Esophagus squamous epithelium (tissue), 5 donors: ENCODE measurements around the gene FHIP1B. TPM values are rescaled to one million over a fixed set of nuclear protein-coding genes. Genes with fewer than 3 reads are reported as not detected.

Experiments used
- DNase-seq: peaks from one replicate; lab custom pipeline; 2025; lab: John Stamatoyannopoulos, UW
- H3K27ac ChIP-seq, 4 donors: fragments of 200-600 bp; sonication (generic); one replicate each; pipeline ENCODE4 v1.5.1; 2016 to 2019; ENCODE audit warnings: mild to moderate bottlenecking in 1 of 4
- H3K27me3 ChIP-seq, 4 donors: fragments of 200-600 bp; sonication (generic); 1 replicate in 3 of 4; 2 replicates in 1 of 4; pipeline versions ENCODE4 v1.5.1 to v1.6.0; 2017 to 2021; ENCODE audit warnings: antibody characterized with exemption in 1 of 4
- H3K36me3 ChIP-seq, 3 donors: fragments of 200-600 bp; sonication (generic); one replicate each; pipeline ENCODE4 v1.5.1; 2016 to 2019
- H3K4me1 ChIP-seq, 3 donors: fragments of 200-600 bp; sonication (generic); one replicate each; pipeline ENCODE4 v1.5.1; 2017 to 2019
- H3K4me3 ChIP-seq, 4 donors: fragments of 200-600 bp; sonication (generic); 1 replicate in 3 of 4; 2 replicates in 1 of 4; pipeline ENCODE4 v1.5.1; 2016 to 2019; ENCODE audit warnings: mild to moderate bottlenecking in 2 of 4, moderate library complexity in 1 of 4
- H3K9me3 ChIP-seq, 3 donors: fragments of 200-600 bp; sonication (generic); one replicate each; pipeline ENCODE4 v1.5.1; 2016 to 2019
- POLR2A ChIP-seq, 4 donors: fragments of 450-650 bp; IDR thresholded peaks; one replicate each; pipeline ENCODE4 v1.6.1; 2017; ENCODE audit warnings: antibody characterized with exemption in 4 of 4, mild to moderate bottlenecking in 4 of 4, moderate library complexity in 3 of 4
- WGBS, 2 donors: methylation state at CpG; one replicate each; pipeline ENCODE4 v1.1.5; 2018; 5-methylcytosine and 5-hydroxymethylcytosine counted together
- intact Hi-C: fragments of 100-400 bp; cut with DNase I; formaldehyde crosslinking; loops from one replicate; pipeline ENCODE4 v1.15.0; 2022
- total RNA-seq, 4 donors: library from RNA; depleted of rRNA; stranded (reverse); fragments of >200 nt; gene quantifications; one replicate each; pipeline ENCODE4 v1.1.0, GENCODE V29; 2016
- TF ChIP-seq, protein P1 (sequence below), 6 experiments: fragments of 450-650 bp in 4 of 6; fragments of 200-600 bp in 2 of 6; sonication (generic) in 2 of 6; IDR thresholded peaks; one replicate each; pipeline ENCODE4 v1.5.1; 2016 to 2019; ENCODE audit warnings: antibody characterized with exemption in 6 of 6, mild to moderate bottlenecking in 4 of 6, moderate library complexity in 4 of 6
- donor health status: DM: yes; HTN: yes; CAD: no.

The FHIP1B gene
- total RNA-seq, 4 donors from 2014 or later = 8.3 to 33.5 (median 23.1) TPM

DNA sequence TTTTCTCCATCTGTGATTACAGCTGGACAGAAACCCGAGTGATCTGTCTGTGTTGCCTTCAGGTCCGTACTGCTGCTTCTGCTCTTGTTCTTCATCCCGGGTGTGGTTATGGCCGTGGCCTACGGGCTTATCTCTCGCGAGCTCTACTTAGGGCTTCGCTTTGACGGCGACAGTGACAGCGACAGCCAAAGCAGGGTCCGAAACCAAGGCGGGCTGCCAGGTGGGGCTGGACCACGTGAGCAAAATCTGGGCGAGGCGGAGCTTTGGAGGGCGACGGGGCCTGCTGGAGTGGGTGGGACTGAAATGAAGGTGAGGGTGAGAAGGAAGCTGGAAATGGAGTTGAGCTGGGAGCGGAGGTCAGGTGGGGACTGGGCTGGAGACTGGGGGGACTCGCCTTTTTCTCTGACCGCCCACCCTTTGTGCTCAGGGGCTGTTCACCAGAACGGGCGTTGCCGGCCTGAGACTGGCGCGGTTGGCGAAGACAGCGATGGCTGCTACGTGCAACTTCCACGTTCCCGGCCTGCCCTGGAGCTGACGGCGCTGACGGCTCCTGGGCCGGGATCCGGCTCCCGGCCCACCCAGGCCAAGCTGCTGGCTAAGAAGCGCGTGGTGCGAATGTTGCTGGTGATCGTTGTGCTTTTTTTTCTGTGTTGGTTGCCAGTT, 36.3 kb upstream of the FHIP1B start:
- H3K4me3 ChIP-seq = no peak overlapping the region
- DNase-seq = no peak
- TF ChIP-seq, protein P1, sequence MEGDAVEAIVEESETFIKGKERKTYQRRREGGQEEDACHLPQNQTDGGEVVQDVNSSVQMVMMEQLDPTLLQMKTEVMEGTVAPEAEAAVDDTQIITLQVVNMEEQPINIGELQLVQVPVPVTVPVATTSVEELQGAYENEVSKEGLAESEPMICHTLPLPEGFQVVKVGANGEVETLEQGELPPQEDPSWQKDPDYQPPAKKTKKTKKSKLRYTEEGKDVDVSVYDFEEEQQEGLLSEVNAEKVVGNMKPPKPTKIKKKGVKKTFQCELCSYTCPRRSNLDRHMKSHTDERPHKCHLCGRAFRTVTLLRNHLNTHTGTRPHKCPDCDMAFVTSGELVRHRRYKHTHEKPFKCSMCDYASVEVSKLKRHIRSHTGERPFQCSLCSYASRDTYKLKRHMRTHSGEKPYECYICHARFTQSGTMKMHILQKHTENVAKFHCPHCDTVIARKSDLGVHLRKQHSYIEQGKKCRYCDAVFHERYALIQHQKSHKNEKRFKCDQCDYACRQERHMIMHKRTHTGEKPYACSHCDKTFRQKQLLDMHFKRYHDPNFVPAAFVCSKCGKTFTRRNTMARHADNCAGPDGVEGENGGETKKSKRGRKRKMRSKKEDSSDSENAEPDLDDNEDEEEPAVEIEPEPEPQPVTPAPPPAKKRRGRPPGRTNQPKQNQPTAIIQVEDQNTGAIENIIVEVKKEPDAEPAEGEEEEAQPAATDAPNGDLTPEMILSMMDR (IDR thresholded peaks at IDR 0.05) = no peak
- no peak for TF ChIP-seq POLR2A (IDR thresholded peaks at IDR 0.05)

DNA sequence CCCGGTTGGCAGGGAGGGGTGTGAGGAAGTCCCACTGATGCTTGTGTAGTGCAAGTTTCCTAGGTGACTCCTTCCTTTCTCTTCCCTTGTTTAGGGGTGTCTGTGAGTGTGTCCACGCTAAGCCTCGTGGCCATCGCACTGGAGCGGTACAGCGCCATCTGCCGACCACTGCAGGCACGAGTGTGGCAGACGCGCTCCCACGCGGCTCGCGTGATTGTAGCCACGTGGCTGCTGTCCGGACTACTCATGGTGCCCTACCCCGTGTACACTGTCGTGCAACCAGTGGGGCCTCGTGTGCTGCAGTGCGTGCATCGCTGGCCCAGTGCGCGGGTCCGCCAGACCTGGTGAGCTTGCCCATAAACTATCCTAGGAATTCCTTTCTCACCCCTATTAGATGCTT, 35.6 kb upstream of the FHIP1B start:
- H3K27ac ChIP-seq = no peak overlapping the region
- DNase-seq = no peak
- WGBS, 2 donors = 89 to 92% methylated on average over 13 to 24 of the region's 24 CpGs
- H3K36me3 ChIP-seq = no peaks in the 10 kb centered on the region
- no peaks in the 10 kb centered on the region for H3K4me1 ChIP-seq
- no peak overlapping the region for H3K4me3 ChIP-seq
- H3K9me3 ChIP-seq = no peaks in the 10 kb centered on the region
- no peak for TF ChIP-seq POLR2A (IDR thresholded peaks at IDR 0.05)
- TF ChIP-seq, protein P1 (IDR thresholded peaks at IDR 0.05) = no peak
- H3K27me3 ChIP-seq = peaks cover 0 to 6% (median 0%) of the 10 kb centered on the region in 4 donors
- intact Hi-C loops = no loop called here

More for the DNA sequence above, 36.3 kb upstream of the FHIP1B start:
- WGBS, 2 donors = 76 to 95% methylated on average over 26 to 38 of the region's 41 CpGs
- no peaks in the 10 kb centered on the region for H3K9me3 ChIP-seq
- peaks cover 0 to 6% (median 0%) of the 10 kb centered on the region in 4 donors for H3K27me3 ChIP-seq
- no peaks in the 10 kb centered on the region for H3K36me3 ChIP-seq
- H3K27ac ChIP-seq = no peak overlapping the region
- intact Hi-C loops = no loop called here
- no peaks in the 10 kb centered on the region for H3K4me1 ChIP-seq

DNA sequence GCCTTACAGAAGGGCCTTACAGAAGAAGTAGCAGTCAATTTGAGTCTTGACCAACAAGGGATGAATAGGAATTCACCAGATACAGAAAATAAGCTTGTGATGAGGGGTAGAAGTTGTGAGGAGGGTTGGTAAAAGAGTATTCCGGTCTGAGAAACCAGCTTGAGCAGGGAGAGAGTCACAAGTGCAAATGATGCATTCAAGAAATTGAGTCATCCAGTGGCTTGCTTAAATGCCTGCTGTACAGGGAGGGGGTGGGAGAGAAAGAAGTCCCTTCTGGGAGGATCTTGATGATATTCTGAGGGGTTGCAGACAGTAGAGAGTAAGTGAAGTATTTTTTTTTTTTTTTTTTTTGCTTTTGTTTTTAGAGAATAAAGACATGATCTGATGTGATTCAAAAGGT, 34.4 kb upstream of the FHIP1B start:
- Histone ChIP-seq H3K4me3 (no peak overlapping the region), H3K4me1 (no peaks in the 10 kb centered on the region), H3K36me3 (no peaks in the 10 kb centered on the region), H3K27ac (no peak overlapping the region), H3K27me3 (peaks cover 0 to 11% (median 0%) of the 10 kb centered on the region in 4 donors), H3K9me3 (no peaks in the 10 kb centered on the region)
- TF ChIP-seq, protein P1 (IDR thresholded peaks at IDR 0.05) = no peak
- no peak for TF ChIP-seq POLR2A (IDR thresholded peaks at IDR 0.05)
- intact Hi-C loops = no loop called here
- 56 to 67% methylated on average over 1 of the region's 1 CpG for WGBS, 2 donors
- no peak for DNase-seq

DNA sequence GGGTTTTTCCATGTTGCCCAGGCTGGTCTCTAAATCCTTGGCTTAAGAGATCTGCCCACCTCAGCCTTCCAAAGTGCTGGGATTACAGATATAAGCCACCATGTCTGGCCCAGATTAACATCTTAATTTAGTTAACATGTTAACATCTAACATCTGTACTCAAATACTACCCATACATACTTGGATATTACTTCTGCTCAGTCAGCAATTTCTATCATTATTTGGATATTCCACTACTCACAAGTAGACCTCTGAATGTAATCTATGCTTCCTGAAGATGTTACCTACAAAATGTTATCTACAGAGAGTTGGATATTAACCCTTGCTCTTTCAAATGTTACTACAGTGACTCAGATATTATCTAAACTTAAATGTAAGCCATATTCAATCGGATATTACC, 29.2 kb upstream of the FHIP1B start:
- DNase-seq = no peak
- no peak for TF ChIP-seq POLR2A (IDR thresholded peaks at IDR 0.05)
- TF ChIP-seq, protein P1 (IDR thresholded peaks at IDR 0.05) = no peak
- no peak overlapping the region for H3K4me3 ChIP-seq
- no peak overlapping the region for H3K27ac ChIP-seq
- H3K9me3 ChIP-seq = no peaks in the 10 kb centered on the region
- intact Hi-C loops = no loop called here
- peaks cover 13 to 15% (median 14%) of the 10 kb centered on the region in 3 donors for H3K4me1 ChIP-seq
- WGBS, 2 donors = 81 to 93% methylated on average over 1 of the region's 1 CpG
- H3K27me3 ChIP-seq = peaks cover 0 to 36% (median 13%) of the 10 kb centered on the region in 4 donors
- H3K36me3 ChIP-seq = no peaks in the 10 kb centered on the region

DNA sequence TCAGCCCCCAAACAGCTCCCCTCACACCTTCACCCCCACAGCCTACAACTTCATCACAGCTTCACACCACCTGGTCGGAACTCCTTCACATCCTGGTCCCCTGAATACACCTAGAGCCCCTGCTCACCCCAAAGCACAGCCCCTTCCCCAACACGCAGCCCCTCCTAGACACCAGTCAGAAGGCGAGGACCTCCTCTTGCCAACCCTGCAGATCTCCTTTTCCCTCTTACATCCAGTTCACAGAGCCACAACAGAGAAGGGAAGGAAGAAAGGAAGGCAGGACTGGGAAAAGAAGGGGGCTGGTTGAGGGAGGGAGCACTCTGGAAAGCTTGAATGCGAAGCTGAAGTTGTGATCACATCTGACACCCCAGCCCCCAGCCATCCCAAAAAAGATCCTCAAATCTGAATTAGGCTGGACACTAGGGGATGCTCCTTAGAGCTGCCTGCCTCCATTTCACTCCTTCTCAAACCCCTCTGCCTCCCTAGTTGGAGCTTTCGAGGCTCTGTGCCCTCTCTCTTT, 25.8 kb upstream of the FHIP1B start:
- H3K4me1 ChIP-seq = peaks cover 16 to 18% (median 17%) of the 10 kb centered on the region in 3 donors
- peaks cover 0 to 69% (median 21%) of the 10 kb centered on the region in 4 donors for H3K27me3 ChIP-seq
- H3K27ac ChIP-seq = no peak overlapping the region
- intact Hi-C loops = no loop called here
- H3K9me3 ChIP-seq = no peaks in the 10 kb centered on the region
- TF ChIP-seq POLR2A (IDR thresholded peaks at IDR 0.05) = no peak
- TF ChIP-seq, protein P1 (IDR thresholded peaks at IDR 0.05) = no peak
- DNase-seq = no peak
- 57 to 66% methylated on average over 4 to 5 of the region's 5 CpGs for WGBS, 2 donors
- peak overlapping the region in 1 of 4 donors; percentile 65 for H3K4me3 ChIP-seq
- no peaks in the 10 kb centered on the region for H3K36me3 ChIP-seq
